ENCODE results near the gene ACTL6B. TPM values are rescaled to one million over a fixed set of nuclear protein-coding genes. Genes with fewer than 3 reads are reported as not detected.

Gene ACTL6B
- total and polyA plus RNA-seq, 8 donors, result 0.23 to 7.7 (median 0.62) TPM

GRCh38 chr7:100681491-100682227, 25.4 kb upstream of the ACTL6B start:
- 83 to 84% methylated on average over 29 of the region's 29 CpGs for WGBS, 2 donors
- ATAC-seq (peak in 1 of 4 donors; percentile 1), DNase-seq (peak in 2 of 6 donors; percentile 24 to 80), FAIRE-seq (no peak)
- intact Hi-C loops (cut with DNase I), result loop anchor here in 2 of 3 donors (5.0 to 10.0 kb wide), 3 partner anchors 117 to 217 kb away; partner anchors contain the start of gene SPACDR (in 1 of the 2)
- no peaks in the 10 kb centered on the region for H3K9me3 ChIP-seq
- no peak overlapping the region for H3K4me3 ChIP-seq
- no peaks in the 10 kb centered on the region for H3K27me3 ChIP-seq
- no peak for TF ChIP-seq CTCF (IDR thresholded peaks at IDR 0.05)
- no peaks in the 10 kb centered on the region for H3K4me1 ChIP-seq
- no peak overlapping the region for H3K27ac ChIP-seq
- peaks cover 3 to 73% (median 51%) of the 10 kb centered on the region in 3 donors for H3K36me3 ChIP-seq

GRCh38 chr7:100680576-100681271, 24.5 kb upstream of the ACTL6B start:
- intact Hi-C loops (cut with DNase I), result loop anchor here in 2 of 3 donors (5.0 to 10.0 kb wide), 3 partner anchors 116 to 216 kb away; partner anchors contain the start of gene SPACDR (in 1 of the 2)
- Histone ChIP-seq H3K36me3 (peaks cover 3 to 68% (median 50%) of the 10 kb centered on the region in 3 donors), H3K27me3 (no peaks in the 10 kb centered on the region), H3K27ac (no peak overlapping the region), H3K4me3 (no peak overlapping the region), H3K4me1 (no peaks in the 10 kb centered on the region), H3K9me3 (no peaks in the 10 kb centered on the region)
- ATAC-seq (no peak), DNase-seq (peak in 2 of 6 donors; percentile 26 to 41), FAIRE-seq (no peak)
- WGBS, 2 donors, result 88 to 89% methylated on average over 18 of the region's 18 CpGs
- TF ChIP-seq CTCF (IDR thresholded peaks at IDR 0.05), result no peak

- Histone ChIP-seq H3K36me3 (peaks cover 3 to 61% (median 45%) of the 10 kb centered on the region in 3 donors), H3K4me1 (no peaks in the 10 kb centered on the region), H3K4me3 (no peak overlapping the region), H3K9me3 (no peaks in the 10 kb centered on the region), H3K27ac (no peak overlapping the region), H3K27me3 (no peaks in the 10 kb centered on the region)
- FAIRE-seq, result no peak
- ATAC-seq, result peak in 2 of 4 donors; percentile 1 to 13
- peak in 1 of 6 donors; percentile 24 for DNase-seq
- intact Hi-C loops (cut with DNase I), result loop anchor here in 2 of 3 donors (5.0 to 10.0 kb wide), 3 partner anchors 115 to 215 kb away; partner anchors contain the start of gene SPACDR (in 1 of the 2)
- TF ChIP-seq CTCF (IDR thresholded peaks at IDR 0.05), result no peak
- 79 to 88% methylated on average over 13 of the region's 13 CpGs for WGBS, 2 donors
Observed at GRCh38 chr7:100679927-100680575, 23.8 kb upstream of the ACTL6B start.

GRCh38 chr7:100679129-100679926, 23.1 kb upstream of the ACTL6B start:
- ATAC-seq (no peak), FAIRE-seq (no peak), DNase-seq (peak in 2 of 6 donors; percentile 45 to 58)
- intact Hi-C loops (cut with DNase I), result no loop called here
- WGBS, 2 donors, result 77 to 83% methylated on average over 12 to 13 of the region's 13 CpGs
- no peak overlapping the region for H3K4me3 ChIP-seq
- H3K27ac ChIP-seq, result no peak overlapping the region
- H3K9me3 ChIP-seq, result no peaks in the 10 kb centered on the region
- H3K36me3 ChIP-seq, result peaks cover 3 to 55% (median 38%) of the 10 kb centered on the region in 3 donors
- no peak for TF ChIP-seq CTCF (IDR thresholded peaks at IDR 0.05)
- no peaks in the 10 kb centered on the region for H3K27me3 ChIP-seq
- no peaks in the 10 kb centered on the region for H3K4me1 ChIP-seq
